ENCODE data around the gene HHIP. TPM values are rescaled to one million over a fixed set of nuclear protein-coding genes. Genes with fewer than 3 reads are reported as not detected.

HHIP gene, protein sequence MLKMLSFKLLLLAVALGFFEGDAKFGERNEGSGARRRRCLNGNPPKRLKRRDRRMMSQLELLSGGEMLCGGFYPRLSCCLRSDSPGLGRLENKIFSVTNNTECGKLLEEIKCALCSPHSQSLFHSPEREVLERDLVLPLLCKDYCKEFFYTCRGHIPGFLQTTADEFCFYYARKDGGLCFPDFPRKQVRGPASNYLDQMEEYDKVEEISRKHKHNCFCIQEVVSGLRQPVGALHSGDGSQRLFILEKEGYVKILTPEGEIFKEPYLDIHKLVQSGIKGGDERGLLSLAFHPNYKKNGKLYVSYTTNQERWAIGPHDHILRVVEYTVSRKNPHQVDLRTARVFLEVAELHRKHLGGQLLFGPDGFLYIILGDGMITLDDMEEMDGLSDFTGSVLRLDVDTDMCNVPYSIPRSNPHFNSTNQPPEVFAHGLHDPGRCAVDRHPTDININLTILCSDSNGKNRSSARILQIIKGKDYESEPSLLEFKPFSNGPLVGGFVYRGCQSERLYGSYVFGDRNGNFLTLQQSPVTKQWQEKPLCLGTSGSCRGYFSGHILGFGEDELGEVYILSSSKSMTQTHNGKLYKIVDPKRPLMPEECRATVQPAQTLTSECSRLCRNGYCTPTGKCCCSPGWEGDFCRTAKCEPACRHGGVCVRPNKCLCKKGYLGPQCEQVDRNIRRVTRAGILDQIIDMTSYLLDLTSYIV
- total RNA-seq (2016; rRNA removed; fragmentation: Illumina TruSeq; extraction: Trizol): not detected in 2 replicates
- not detected in 2 replicates for total RNA-seq (2016; cell fraction: cytosol; rRNA removed; fragmentation: Illumina TruSeq; extraction: Trizol; ENCODE audit: low read depth)
- not detected in 2 replicates for total RNA-seq (2016; cell fraction: insoluble cytoplasmic fraction; rRNA removed; fragmentation: Illumina TruSeq; extraction: Trizol)
- total RNA-seq (2016; cell fraction: membrane; rRNA removed; fragmentation: Illumina TruSeq; extraction: Trizol): not detected in 2 replicates
- not detected in 2 replicates for total RNA-seq (2016; cell fraction: nucleus; rRNA removed; fragmentation: Illumina TruSeq; extraction: Trizol)
- not detected in 2 replicates for polyA plus RNA-seq (2011; rRNA removed)
- not detected in 2 replicates for polyA plus RNA-seq (2011; cell fraction: cytosol; rRNA removed)
- not detected in 2 replicates for polyA plus RNA-seq (2011; cell fraction: nucleus; rRNA removed)
- polyA plus RNA-seq (2012): 0.09 TPM in 1 of 2 replicates, not detected in the other
- not detected in 2 replicates for polyA plus RNA-seq (2016; cell fraction: cytosol; fragmentation: Illumina TruSeq; extraction: Trizol; ENCODE audit: low read depth)
- not detected in 2 replicates for polyA plus RNA-seq (2016; cell fraction: insoluble cytoplasmic fraction; fragmentation: Illumina TruSeq; extraction: Trizol; ENCODE audit: low read depth)
- polyA plus RNA-seq (2016; cell fraction: membrane; fragmentation: Illumina TruSeq; extraction: Trizol; ENCODE audit: low read depth): not detected in 2 replicates
- not detected in 2 replicates for polyA plus RNA-seq (2016; cell fraction: nucleus; fragmentation: Illumina TruSeq; extraction: Trizol; ENCODE audit: insufficient read depth, low read depth)
- not detected in 2 replicates for polyA minus RNA-seq (2011; rRNA and poly(A)+ RNA removed; ENCODE audit: low replicate concordance)
- polyA minus RNA-seq (2011; cell fraction: cytosol; rRNA and poly(A)+ RNA removed): not detected in 2 replicates
- polyA minus RNA-seq (2011; cell fraction: nucleus; rRNA and poly(A)+ RNA removed): not detected in 2 replicates
- Bru-seq, nascent RNA: percentile 4 among the genes with signal in this experiment
- not detected for BruChase-seq, experiment 1, labeled RNA remaining after a 6-hour chase
- percentile 2 among the genes with signal in this experiment for BruChase-seq, experiment 2, labeled RNA remaining after a 2-hour chase
- long read RNA-seq, experiment 1: 0 reads
- long read RNA-seq, experiment 2: 0 reads

DNA sequence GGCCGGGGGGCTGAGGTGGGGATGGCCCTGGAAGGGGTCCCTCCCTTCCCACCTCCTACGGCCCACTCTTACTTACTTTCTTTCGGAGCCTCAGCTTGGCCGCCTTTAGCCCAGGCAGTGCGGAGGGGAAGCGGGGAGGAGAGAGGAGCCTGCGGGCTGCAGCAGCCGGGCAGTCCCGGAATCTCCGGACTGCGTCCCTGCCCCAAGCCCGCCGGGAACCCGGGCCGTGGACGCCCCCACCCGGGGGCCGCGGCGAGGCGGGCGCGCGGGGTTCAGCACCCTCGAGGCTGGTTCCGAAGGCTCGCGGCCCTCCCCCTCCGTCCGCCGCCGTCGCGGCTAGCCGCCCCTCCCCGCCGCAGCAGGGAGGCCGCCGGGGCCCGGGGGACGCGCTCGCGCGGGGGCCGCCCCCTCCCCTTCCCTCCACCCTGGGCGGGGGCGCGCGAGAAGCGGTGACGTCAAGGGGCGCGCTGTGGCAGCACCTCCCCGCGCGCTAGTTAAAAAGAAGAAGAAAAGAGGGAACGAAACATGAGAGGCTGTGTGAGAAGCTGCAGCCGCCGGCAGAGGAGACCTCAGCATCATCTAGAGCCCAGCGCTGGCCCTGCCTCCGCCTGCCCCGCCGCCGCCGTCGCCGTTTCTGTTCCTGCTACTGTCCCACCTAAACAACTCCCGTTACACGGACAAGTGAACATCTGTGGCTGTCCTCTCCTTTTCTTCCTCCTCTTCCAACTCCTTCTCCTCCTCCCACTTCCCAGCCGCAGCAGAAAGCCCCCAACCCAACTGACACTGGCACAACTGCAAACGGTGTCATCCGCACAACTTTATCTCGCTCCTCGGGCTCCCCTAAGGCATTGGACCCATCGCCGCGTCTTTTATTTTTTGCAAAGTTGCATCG lies at the start of gene HHIP:
Gene HHIP, plus strand, starts transcription at position 526 of the 892 bp plus-strand sequence. CDS start 520 bp downstream, outside the sequence.
- WGBS (ENCODE audit: low lambda C conversion rate): 5% methylated on average over 40 of the region's 79 CpGs
- Histone ChIP-seq H4K20me1 (ENCODE audit: insufficient read depth, low read length) (no peaks in the 10 kb centered on the region), H3K9ac (ENCODE audit: insufficient read depth, low read depth, low read length) (no peak within 1 kb of the TSS), H3K4me1 (ENCODE audit: insufficient read depth, low read length) (no peaks in the 10 kb centered on the region), H3K9me3 (ENCODE audit: low read length) (no peaks in the 10 kb centered on the region), H3K4me3 (replicated peaks in 1 of 3; ENCODE audit: insufficient read depth in 1 of 3, low read depth in 2 of 3, low read length in 3 of 3) (peak within 1 kb of the TSS; percentile 23 to 58 (median 40); a peak in 4 of 6 replicates), H3K4me2 (ENCODE audit: low read depth, low read length) (peak within 1 kb of the TSS; percentile 58), H3K27ac (ENCODE audit: extremely low read length, insufficient read depth, low read length) (no peak within 1 kb of the TSS), H3K27me3 (ENCODE audit: control insufficient read depth in 1 of 2, insufficient read depth in 2 of 2, low read length in 2 of 2) (peaks cover 1 to 31% of the 10 kb centered on the region in 2 experiments), H3K79me2 (ENCODE audit: insufficient read depth, low read length) (no peaks in the 10 kb centered on the region), H2AFZ (ENCODE audit: low read length) (no peak within 1 kb of the TSS), H3K36me3 (replicated peaks in 1 of 2; ENCODE audit: control insufficient read depth in 1 of 2, insufficient read depth in 2 of 2, low read length in 2 of 2) (no peaks in the 10 kb centered on the region)
- intact Hi-C loops (cut with micrococcal nuclease; ENCODE audit: unreplicated experiment): no loop called here
- FAIRE-seq (no peak), DNase-seq (ENCODE audit: low spot score) (peak; percentile 1), ATAC-seq (peak; percentile 88)
- TF ChIP-seq, protein P1, sequence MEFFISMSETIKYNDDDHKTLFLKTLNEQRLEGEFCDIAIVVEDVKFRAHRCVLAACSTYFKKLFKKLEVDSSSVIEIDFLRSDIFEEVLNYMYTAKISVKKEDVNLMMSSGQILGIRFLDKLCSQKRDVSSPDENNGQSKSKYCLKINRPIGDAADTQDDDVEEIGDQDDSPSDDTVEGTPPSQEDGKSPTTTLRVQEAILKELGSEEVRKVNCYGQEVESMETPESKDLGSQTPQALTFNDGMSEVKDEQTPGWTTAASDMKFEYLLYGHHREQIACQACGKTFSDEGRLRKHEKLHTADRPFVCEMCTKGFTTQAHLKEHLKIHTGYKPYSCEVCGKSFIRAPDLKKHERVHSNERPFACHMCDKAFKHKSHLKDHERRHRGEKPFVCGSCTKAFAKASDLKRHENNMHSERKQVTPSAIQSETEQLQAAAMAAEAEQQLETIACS (CRISPR knock-in tag; IDR thresholded peaks at IDR 0.05): 0 out of 2 replicates have a peak, but pooled peaks have one; percentile 19
- no peak for TF ChIP-seq ZMYM3 (CRISPR knock-in tag; IDR thresholded peaks at IDR 0.05)
- no peak for TF ChIP-seq ZNF883 (CRISPR knock-in tag; IDR thresholded peaks at IDR 0.05; ENCODE audit: not compliant biosample characterization)
- TF ChIP-seq MAZ (IDR thresholded peaks at IDR 0.05; ENCODE audit: borderline replicate concordance, low read depth, low read length): no peak
- TF ChIP-seq MAZ (CRISPR knock-in tag; IDR thresholded peaks at IDR 0.05; ENCODE audit: low read depth): peak; percentile 49; the same call in 1 of the 2 replicates
- TF ChIP-seq, protein P2, sequence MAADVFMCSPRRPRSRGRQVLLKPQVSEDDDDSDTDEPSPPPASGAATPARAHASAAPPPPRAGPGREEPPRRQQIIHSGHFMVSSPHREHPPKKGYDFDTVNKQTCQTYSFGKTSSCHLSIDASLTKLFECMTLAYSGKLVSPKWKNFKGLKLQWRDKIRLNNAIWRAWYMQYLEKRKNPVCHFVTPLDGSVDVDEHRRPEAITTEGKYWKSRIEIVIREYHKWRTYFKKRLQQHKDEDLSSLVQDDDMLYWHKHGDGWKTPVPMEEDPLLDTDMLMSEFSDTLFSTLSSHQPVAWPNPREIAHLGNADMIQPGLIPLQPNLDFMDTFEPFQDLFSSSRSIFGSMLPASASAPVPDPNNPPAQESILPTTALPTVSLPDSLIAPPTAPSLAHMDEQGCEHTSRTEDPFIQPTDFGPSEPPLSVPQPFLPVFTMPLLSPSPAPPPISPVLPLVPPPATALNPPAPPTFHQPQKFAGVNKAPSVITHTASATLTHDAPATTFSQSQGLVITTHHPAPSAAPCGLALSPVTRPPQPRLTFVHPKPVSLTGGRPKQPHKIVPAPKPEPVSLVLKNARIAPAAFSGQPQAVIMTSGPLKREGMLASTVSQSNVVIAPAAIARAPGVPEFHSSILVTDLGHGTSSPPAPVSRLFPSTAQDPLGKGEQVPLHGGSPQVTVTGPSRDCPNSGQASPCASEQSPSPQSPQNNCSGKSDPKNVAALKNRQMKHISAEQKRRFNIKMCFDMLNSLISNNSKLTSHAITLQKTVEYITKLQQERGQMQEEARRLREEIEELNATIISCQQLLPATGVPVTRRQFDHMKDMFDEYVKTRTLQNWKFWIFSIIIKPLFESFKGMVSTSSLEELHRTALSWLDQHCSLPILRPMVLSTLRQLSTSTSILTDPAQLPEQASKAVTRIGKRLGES (CRISPR knock-in tag; IDR thresholded peaks at IDR 0.05; ENCODE audit: borderline replicate concordance): no peak
- ChIA-PET POLR2A (no interaction called here), CTCF (ENCODE audit: low intra/inter-chr PET ratio, low total read pairs) (no interaction called here)
- no TSS peak for BruUV-seq (replicated peaks)
- in situ Hi-C loops (cut with HindIII; ENCODE audit: extremely low pct_ligation_motif_present, low pct_unique_long_range_greater_than_20kb): no loop called here

Data from HepG2 (cell line).